Stimulated activated CD4-positive, alpha-beta T cell treated with anti-CD3 and anti-CD28 coated beads, Interleukin-2, amount 100 ng/mL, for 24 hours (primary cell): ENCODE measurements around the gene SLAMF9.
"Not testable (repeated sequence)": the region's sequence is repeated elsewhere in the genome, so short reads cannot be mapped to it uniquely, and the experiment has no call there.

Experiments used
- DNase-seq, 2 donors: peaks; one replicate each; pipeline ENCODE4 v3.0.0-alpha.2; 2020

Gene SLAMF9

DNA sequence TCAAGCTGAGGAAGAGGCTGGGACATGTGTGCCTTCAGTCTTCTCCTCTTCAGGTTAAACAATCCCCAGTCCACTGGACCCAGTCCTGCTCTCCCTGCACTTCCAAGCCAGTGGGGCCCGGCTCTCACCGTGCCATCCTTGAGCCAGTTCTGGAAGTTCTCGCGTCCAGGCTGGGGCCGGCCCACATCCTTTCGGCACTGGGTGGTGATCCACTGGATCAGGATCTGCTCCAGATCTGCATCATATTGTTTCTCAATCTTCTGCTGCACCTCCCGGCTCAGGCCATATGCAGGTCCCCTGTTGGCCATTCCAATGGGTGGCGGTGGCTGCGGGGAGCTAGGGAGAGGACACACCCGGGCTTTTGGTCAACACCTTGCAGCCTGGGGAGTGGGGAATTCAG is 33.8 kb downstream of the SLAMF9 start:
- no peak for DNase-seq

- no peak for DNase-seq
Measured at GRCh38 chr1:159919236-159919865, 34.7 kb downstream of the SLAMF9 start.

DNA sequence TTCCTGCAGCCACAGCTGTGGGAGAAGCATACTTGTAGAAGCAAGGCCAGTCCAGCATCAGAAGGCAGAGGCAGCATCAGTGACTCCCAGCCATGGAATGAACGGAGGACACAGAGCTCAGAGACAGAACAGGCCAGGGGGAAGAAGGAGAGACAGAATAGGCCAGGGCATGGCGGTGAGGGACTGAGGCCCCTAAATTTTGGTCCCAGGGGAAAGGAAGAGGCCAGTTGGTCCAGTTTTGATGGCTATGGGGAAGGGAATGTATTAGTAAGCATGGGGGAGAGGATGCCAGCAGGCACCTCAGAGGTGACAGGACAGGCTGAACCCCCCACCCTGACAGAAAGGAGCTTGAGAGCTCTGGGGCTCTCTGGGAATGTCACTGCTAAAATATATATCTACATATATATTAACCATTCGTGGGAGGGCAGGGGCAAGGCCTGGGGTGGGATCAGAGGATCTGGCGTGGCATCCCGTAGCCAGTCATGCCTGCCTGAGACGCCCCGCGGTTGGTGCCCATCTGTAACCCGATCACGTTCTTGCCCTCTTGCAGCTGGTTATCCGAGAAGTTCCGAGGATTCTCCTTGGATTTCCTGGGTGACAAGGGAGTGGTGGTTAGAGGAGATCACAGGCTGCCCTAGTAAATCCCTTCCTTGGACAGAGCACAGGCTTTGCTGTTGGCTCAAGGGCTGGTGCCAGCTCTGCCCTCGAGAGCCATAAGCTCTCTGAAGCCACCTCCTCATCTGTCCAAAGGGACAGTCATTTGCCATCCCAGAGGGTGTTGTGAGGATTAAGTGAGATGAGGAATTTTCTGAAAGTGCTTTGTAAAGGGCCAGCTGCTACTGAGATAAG is 35.5 kb downstream of the SLAMF9 start:
- no peak for DNase-seq

GRCh38 chr1:159917533-159918351 is 36.3 kb downstream of the SLAMF9 start:
- no peak for DNase-seq

GRCh38 chr1:159916242-159917051 is 37.6 kb downstream of the SLAMF9 start:
- no peak for DNase-seq

- no peak for DNase-seq
Measured at GRCh38 chr1:159915571-159916241, 38.3 kb downstream of the SLAMF9 start.

GRCh38 chr1:159914252-159915018 is 39.6 kb downstream of the SLAMF9 start:
- DNase-seq: no peak

DNA sequence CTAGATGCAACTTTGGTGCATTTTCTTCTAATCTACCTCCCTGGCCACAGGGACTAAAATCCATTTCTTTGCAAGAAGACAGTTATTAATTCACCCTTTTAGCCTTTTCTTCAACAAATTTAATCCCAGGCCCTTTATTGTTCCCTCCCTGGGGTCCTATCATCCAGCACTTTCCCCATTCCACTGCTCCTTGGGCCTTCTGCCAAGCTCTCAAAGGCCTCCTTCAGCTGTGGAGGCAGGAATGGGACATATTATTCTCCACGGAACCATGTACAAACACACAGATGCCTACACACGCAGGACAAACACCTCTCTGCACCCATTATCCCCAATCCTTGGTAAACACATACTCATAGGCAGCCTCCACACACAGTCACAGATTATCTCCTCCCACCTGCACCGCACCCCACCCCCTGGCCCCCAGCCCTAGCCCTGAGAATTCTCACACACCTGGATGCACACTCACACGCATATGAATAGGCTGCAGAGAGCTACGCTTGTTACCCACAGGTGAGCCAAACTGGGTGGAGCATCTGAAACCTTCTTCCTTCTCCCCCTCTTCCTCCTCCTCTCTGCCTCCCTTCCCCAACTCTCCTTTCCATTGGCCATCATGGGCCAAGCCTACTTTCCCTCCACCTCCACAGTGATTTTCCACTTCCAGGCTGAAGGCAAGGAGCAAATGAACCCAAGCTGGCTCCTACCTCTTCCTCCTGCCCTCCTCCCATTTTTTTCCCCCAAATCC is 40.4 kb downstream of the SLAMF9 start:
- DNase-seq: no peak

- DNase-seq: no peak
Measured at GRCh38 chr1:159911326-159912070, 42.5 kb downstream of the SLAMF9 start.

DNA sequence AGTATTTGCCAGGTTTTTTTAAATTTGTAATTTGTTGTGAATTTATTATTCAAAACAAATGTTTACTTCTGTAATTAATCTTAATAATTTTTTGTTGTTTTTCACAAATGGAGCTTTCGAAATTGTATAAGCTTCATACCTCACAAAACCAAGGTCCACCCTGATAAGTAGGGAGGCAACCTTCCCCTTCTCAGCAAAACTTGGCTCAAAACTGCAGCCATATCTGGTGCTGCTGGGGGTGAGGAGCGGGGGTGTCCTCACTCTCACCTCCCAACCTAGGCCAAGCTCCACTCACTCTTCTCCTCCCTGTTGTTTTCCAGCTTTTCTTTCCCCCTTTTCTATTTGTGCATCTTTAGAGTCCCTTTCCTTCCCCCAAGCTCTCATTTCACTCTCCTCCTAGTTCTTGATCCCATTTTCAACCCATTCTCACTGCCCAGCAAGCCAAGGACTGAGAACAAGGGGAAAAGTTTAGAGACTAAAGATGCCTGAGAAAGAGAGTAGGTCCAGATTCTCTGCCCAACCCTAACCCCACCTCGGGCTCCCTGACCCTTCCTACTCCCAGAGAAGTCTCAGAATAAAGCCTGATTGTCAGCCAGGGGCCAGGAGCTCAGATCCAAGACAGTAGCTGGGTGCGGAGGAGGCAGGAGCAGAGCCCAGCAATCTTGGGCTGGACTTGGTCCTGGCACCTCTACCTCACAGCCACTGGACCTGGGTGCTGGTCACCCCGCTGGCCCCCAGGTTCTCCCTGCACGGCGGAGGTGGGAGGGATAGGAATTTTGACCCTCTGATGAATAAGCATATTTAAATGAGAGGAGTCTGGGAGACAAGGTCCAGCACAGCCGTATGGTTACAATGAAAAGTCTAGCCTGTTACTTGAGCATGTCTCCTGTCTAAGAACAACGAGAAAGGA is 45.8 kb downstream of the SLAMF9 start:
- DNase-seq: no peak

DNA sequence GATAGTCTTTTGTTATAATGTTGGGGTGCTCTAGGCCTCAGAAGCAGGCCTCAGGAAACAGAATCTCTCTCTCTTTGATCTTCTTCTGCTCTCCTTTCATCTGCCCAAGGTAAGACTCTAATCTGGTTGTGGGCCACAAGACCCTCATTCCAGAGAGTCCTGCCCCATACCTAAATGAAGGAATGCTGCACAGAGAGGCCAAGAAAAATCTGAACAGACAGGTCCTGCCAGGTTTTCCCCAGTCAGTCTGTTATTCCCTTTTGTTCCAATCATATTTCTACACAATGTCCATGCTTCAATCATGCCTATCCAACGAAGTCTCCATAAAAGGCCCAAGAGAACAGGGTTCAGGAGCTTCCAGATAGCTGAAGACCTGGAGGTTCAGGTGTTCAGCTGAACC is 47.1 kb downstream of the SLAMF9 start:
- DNase-seq: no peak

- DNase-seq: not testable (repeated sequence)
Measured at GRCh38 chr1:159904036-159904435, 50.0 kb downstream of the SLAMF9 start.

DNA sequence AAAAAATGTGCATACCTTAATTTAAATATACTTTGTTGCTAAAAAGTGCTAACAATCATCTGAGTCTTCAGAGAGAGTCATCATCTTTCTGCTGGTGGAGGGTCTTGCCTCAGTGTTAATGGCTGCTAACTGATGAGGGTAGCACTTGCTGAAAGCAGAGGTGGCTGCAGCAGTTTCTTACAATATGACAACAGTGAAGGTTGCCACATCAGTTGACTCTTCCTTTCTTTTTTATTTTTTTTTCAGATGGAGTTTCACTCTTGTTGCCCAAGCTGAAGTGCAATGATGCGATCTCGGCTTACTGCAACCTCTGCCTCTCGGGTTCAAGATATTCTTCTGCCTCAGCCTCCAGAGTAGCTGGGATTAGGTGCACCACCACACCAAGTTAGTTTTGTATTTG is 51.5 kb downstream of the SLAMF9 start:
- DNase-seq: no peak
